ENCODE results near the gene TTC16.
"Not testable (repeated sequence)": the region's sequence is repeated elsewhere in the genome, so short reads cannot be mapped to it uniquely, and the experiment has no call there.

Gene TTC16

GRCh38 chr9:127769929-127770582, 54.2 kb downstream of the TTC16 start:
- DNase-seq: no peak

GRCh38 chr9:127770583-127770904, 54.7 kb downstream of the TTC16 start:
- DNase-seq: no peak

- peak; percentile 97 for DNase-seq
Observed at GRCh38 chr9:127770905-127771569, 55.2 kb downstream of the TTC16 start.

GRCh38 chr9:127771570-127772189, 55.8 kb downstream of the TTC16 start:
- DNase-seq: no peak

GRCh38 chr9:127772603-127773002, 56.7 kb downstream of the TTC16 start:
- no peak for DNase-seq

- no peak for DNase-seq
Observed at GRCh38 chr9:127773272-127773671, 57.4 kb downstream of the TTC16 start.

GRCh38 chr9:127773981-127774380, 58.1 kb downstream of the TTC16 start:
- DNase-seq: no peak

- DNase-seq: no peak
Observed at GRCh38 chr9:127776195-127776923, 60.5 kb downstream of the TTC16 start.

GRCh38 chr9:127776924-127777289, 61.0 kb downstream of the TTC16 start:
- no peak for DNase-seq

GRCh38 chr9:127777368-127777980, 61.6 kb downstream of the TTC16 start:
- DNase-seq: no peak

- no peak for DNase-seq
Observed at GRCh38 chr9:127778280-127779135, 62.6 kb downstream of the TTC16 start, which contains the start of gene SH2D3C. TSS of gene SH2D3C (minus strand) at chr9:127778666. CDS start at chr9:127778627, 39 bp downstream.

GRCh38 chr9:127779136-127779981, 63.5 kb downstream of the TTC16 start:
- DNase-seq: no peak

GRCh38 chr9:127780126-127780885, 64.4 kb downstream of the TTC16 start:
- DNase-seq: no peak

- DNase-seq: not testable (repeated sequence)
Observed at GRCh38 chr9:127780909-127781308, 65.0 kb downstream of the TTC16 start.
